PC-3 (cell line): ENCODE results near the gene LRIF1. TPM values are rescaled to one million over a fixed set of nuclear protein-coding genes. Genes with fewer than 3 reads are reported as not detected.

Experiments used
- ATAC-seq: fragments of 200-7000 bp; cut with Tn5 transposase; 2 replicates; pipeline ENCODE4 v1.9.1; 2020; ENCODE audit warnings: mild to moderate bottlenecking, moderate library complexity
- BruUV-seq: library from RNA; stranded (reverse); fragments of 400-500 nt; replicated peaks from 2 replicates; lab custom pipeline; 2021; lab: Mats Ljungman, UMichigan
- CTCF ChIA-PET: fragments of 300-600 bp; sonication (Branson Sonifier 250); formaldehyde crosslinking; loops from one replicate; lab custom pipeline; 2022; ENCODE audit warnings: antibody characterized with exemption; lab: Charles Lee
- POLR2A ChIA-PET: fragments of 300-600 bp; sonication (Branson Sonifier 250); formaldehyde crosslinking; loops from one replicate; lab custom pipeline; 2022; ENCODE audit warnings: antibody characterized with exemption; ENCODE audit not compliant: unreplicated experiment; lab: Charles Lee
- DNase-seq: peaks from one replicate; pipeline ENCODE4 v3.0.0-alpha.2; 2015
- H2AFZ ChIP-seq: fragments of 300-600 bp; sonication (generic); 2 replicates; pipeline ENCODE4 v1.6.0; 2016; ENCODE audit warnings: antibody characterized with exemption, low read length
- H3F3A ChIP-seq: fragments of 300-600 bp; sonication (generic); one replicate; pipeline ENCODE4 v1.6.0; 2017; ENCODE audit warnings: antibody characterized with exemption, low read length, control low read depth, mild to moderate bottlenecking; ENCODE audit not compliant: unreplicated experiment
- H3K27ac ChIP-seq: fragments of 300-600 bp; sonication (generic); 2 replicates; pipeline ENCODE4 v1.5.1; 2016; ENCODE audit warnings: mild to moderate bottlenecking, low read length
- H3K27me3 ChIP-seq: fragments of 300-600 bp; sonication (generic); 2 replicates; pipeline ENCODE4 v1.6.1; 2016; ENCODE audit warnings: low read length, mixed read lengths
- H3K36me3 ChIP-seq: fragments of 300-600 bp; sonication (generic); 2 replicates; pipeline ENCODE4 v1.6.1; 2016; ENCODE audit warnings: low read depth, mixed run types, low read length, mixed read lengths
- H3K4me1 ChIP-seq: fragments of 300-600 bp; sonication (generic); 2 replicates; pipeline ENCODE4 v1.5.1; 2016; ENCODE audit warnings: low read length; ENCODE audit not compliant: insufficient read depth
- H3K4me2 ChIP-seq: fragments of 300-600 bp; sonication (generic); 2 replicates; pipeline ENCODE4 v1.6.0; 2016; ENCODE audit warnings: low read length
- H3K4me3 ChIP-seq: fragments of 300-600 bp; sonication (generic); 2 replicates; pipeline ENCODE4 v1.5.1; 2016; ENCODE audit warnings: mild to moderate bottlenecking, low read length, mixed read lengths
- H3K79me2 ChIP-seq: fragments of 300-600 bp; sonication (generic); 2 replicates; pipeline ENCODE4 v1.6.1; 2017; ENCODE audit warnings: low read length, mixed read lengths
- H3K9ac ChIP-seq: fragments of 300-600 bp; sonication (generic); 2 replicates; pipeline ENCODE4 v1.6.0; 2016; ENCODE audit warnings: mild to moderate bottlenecking, low read length
- H3K9me2 ChIP-seq: fragments of 300-600 bp; sonication (generic); replicated peaks from 2 replicates; pipeline ENCODE4 v1.6.1; 2016; ENCODE audit warnings: mixed run types, low read length, mixed read lengths
- H3K9me3 ChIP-seq: fragments of 300-600 bp; sonication (generic); 2 replicates; pipeline ENCODE4 v1.6.1; 2016; ENCODE audit warnings: low read length, mixed read lengths
- H4K20me1 ChIP-seq: fragments of 300-600 bp; sonication (generic); 2 replicates; pipeline ENCODE4 v1.6.1; 2016; ENCODE audit warnings: low read length, mixed read lengths
- EZH2 ChIP-seq: fragments of 300-600 bp; sonication (generic); IDR thresholded peaks from one replicate; pipeline ENCODE4 v1.6.1; 2017; ENCODE audit warnings: antibody characterized with exemption, mild to moderate bottlenecking, low read length; ENCODE audit not compliant: unreplicated experiment
- EZH2phosphoT487 ChIP-seq: fragments of 300-600 bp; sonication (generic); IDR thresholded peaks from 2 replicates; pipeline ENCODE4 v1.6.1; 2018; ENCODE audit warnings: mild to moderate bottlenecking, antibody characterized with exemption, low read length, borderline replicate concordance
- intact Hi-C: fragments of 100-400 bp; cut with micrococcal nuclease; formaldehyde crosslinking; loops from 2 replicates; pipeline ENCODE4 v1.9.0; 2023
- total RNA-seq: library from RNA; depleted of rRNA; stranded (reverse); fragments of >200 nt; gene quantifications from 2 replicates; pipeline ENCODE4 v1.2.3, GENCODE V29; 2014
- TF ChIP-seq, protein P1 (sequence below): fragments of 300-600 bp; sonication (generic); conservative IDR thresholded peaks from 2 replicates; pipeline ENCODE4 v1.5.1; 2017; ENCODE audit warnings: antibody characterized with exemption, low read depth, mild to moderate bottlenecking, low read length

LRIF1 gene
- total RNA-seq, 1 experiment from 2014 or later = 18.1 TPM

GRCh38 chr1:110979154-110979553, 15.4 kb upstream of the LRIF1 start:
- Histone ChIP-seq H4K20me1 (no peaks in the 10 kb centered on the region), H3K79me2 (no peaks in the 10 kb centered on the region), H3K27me3 (peaks cover 4% of the 10 kb centered on the region; the same call in 1 of the 2 replicates), H3K9ac (no peak overlapping the region), H3K4me3 (no peak overlapping the region), H3K4me2 (no peak overlapping the region), H2AFZ (no peak overlapping the region), H3K9me2 (no peaks in the 10 kb centered on the region), H3K9me3 (no peaks in the 10 kb centered on the region), H3K27ac (no peak overlapping the region), H3F3A (no peaks in the 10 kb centered on the region), H3K36me3 (no peaks in the 10 kb centered on the region), H3K4me1 (peaks cover 3% of the 10 kb centered on the region; the same call in 1 of the 2 replicates)
- no TSS peak for BruUV-seq
- intact Hi-C loops = no loop called here
- CTCF ChIA-PET = no interaction called here
- TF ChIP-seq, protein P1, sequence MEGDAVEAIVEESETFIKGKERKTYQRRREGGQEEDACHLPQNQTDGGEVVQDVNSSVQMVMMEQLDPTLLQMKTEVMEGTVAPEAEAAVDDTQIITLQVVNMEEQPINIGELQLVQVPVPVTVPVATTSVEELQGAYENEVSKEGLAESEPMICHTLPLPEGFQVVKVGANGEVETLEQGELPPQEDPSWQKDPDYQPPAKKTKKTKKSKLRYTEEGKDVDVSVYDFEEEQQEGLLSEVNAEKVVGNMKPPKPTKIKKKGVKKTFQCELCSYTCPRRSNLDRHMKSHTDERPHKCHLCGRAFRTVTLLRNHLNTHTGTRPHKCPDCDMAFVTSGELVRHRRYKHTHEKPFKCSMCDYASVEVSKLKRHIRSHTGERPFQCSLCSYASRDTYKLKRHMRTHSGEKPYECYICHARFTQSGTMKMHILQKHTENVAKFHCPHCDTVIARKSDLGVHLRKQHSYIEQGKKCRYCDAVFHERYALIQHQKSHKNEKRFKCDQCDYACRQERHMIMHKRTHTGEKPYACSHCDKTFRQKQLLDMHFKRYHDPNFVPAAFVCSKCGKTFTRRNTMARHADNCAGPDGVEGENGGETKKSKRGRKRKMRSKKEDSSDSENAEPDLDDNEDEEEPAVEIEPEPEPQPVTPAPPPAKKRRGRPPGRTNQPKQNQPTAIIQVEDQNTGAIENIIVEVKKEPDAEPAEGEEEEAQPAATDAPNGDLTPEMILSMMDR = no peak
- no peak for TF ChIP-seq EZH2
- no peak for TF ChIP-seq EZH2phosphoT487
- POLR2A ChIA-PET = no interaction called here
- no peak for DNase-seq
- no peak for ATAC-seq

- ChIA-PET POLR2A (no interaction called here), CTCF (no interaction called here)
- H3K9me2 ChIP-seq = no peaks in the 10 kb centered on the region
- no peaks in the 10 kb centered on the region for H3K27me3 ChIP-seq
- H3K4me2 ChIP-seq = 0 out of 2 replicates have a peak overlapping the region, but pooled peaks have one; percentile 25
- no TSS peak for BruUV-seq
- DNase-seq (peak; percentile 69), ATAC-seq (no peak)
- no peak overlapping the region for H3K9ac ChIP-seq
- no peak overlapping the region for H3K4me3 ChIP-seq
- H3K27ac ChIP-seq = no peak overlapping the region
- no peaks in the 10 kb centered on the region for H3K79me2 ChIP-seq
- no peaks in the 10 kb centered on the region for H3K9me3 ChIP-seq
- TF ChIP-seq, protein P1 = no peak
- no peak for TF ChIP-seq EZH2
- no peak for TF ChIP-seq EZH2phosphoT487
- no peaks in the 10 kb centered on the region for H3K36me3 ChIP-seq
- peaks cover 3% of the 10 kb centered on the region; the same call in 1 of the 2 replicates for H3K4me1 ChIP-seq
- H3F3A ChIP-seq = no peaks in the 10 kb centered on the region
- H2AFZ ChIP-seq = peak overlapping the region; percentile 60; the same call in 1 of the 2 replicates
- intact Hi-C loops = no loop called here
- H4K20me1 ChIP-seq = no peaks in the 10 kb centered on the region
Measured at GRCh38 chr1:110976089-110976488, 12.4 kb upstream of the LRIF1 start.

- Histone ChIP-seq H3K36me3 (no peaks in the 10 kb centered on the region), H3K27me3 (no peaks in the 10 kb centered on the region), H4K20me1 (no peaks in the 10 kb centered on the region), H3K9me3 (no peaks in the 10 kb centered on the region), H3K27ac (no peak overlapping the region), H2AFZ (no peak overlapping the region), H3K4me1 (peaks cover 3% of the 10 kb centered on the region; the same call in 1 of the 2 replicates), H3K79me2 (no peaks in the 10 kb centered on the region), H3F3A (no peaks in the 10 kb centered on the region), H3K4me3 (no peak overlapping the region), H3K9me2 (no peaks in the 10 kb centered on the region), H3K9ac (no peak overlapping the region), H3K4me2 (no peak overlapping the region)
- ATAC-seq (no peak), DNase-seq (no peak)
- POLR2A ChIA-PET = no interaction called here
- CTCF ChIA-PET = no interaction called here
- intact Hi-C loops = no loop called here
- no peak for TF ChIP-seq EZH2phosphoT487
- no peak for TF ChIP-seq EZH2
- TF ChIP-seq, protein P1 = no peak
- BruUV-seq = no TSS peak
Measured at GRCh38 chr1:110975265-110975664, 11.5 kb upstream of the LRIF1 start.
